HG02588 (cell line): Measurements from ENCODE around the gene KCNAB1.
"Not testable (repeated sequence)": the region's sequence is repeated elsewhere in the genome, so short reads cannot be mapped to it uniquely, and the experiment has no call there.

Experiments used
- ATAC-seq: cut with Tn5 transposase; IDR thresholded peaks from one replicate; pipeline ENCODE4 v1.9.1; 2021; ENCODE audit warnings: mild to moderate bottlenecking, moderate library complexity; ENCODE audit not compliant: unreplicated experiment

Gene KCNAB1

GRCh38 chr3:156554842-156555687, 434.7 kb downstream of the KCNAB1 start, which contains the start of gene SSR3:
Gene SSR3 (minus strand): TSS chr3:156555117. CDS start chr3:156555089, 28 bp downstream.
- peak; percentile 99 for ATAC-seq

DNA sequence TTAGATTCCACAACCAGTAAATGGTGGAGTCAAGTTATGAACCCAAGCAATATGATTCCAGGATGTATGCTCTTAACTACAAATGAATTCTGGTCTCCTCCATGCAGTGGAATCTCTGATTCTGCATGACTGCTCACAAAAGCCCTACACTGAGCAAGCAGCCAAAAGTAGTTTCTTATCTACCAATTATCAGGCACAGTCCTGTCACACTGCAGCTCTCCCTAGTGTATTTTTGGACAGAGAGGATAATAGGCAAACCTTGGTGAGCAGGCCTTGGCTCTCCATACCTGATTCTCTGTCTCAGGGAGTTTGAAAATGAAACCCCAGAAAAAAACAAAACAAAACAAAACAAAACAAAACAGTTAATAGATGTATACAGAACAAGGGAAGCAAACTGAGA, 438.0 kb downstream of the KCNAB1 start:
- no peak for ATAC-seq

GRCh38 chr3:156559321-156559720, 438.9 kb downstream of the KCNAB1 start:
- ATAC-seq: no peak

DNA sequence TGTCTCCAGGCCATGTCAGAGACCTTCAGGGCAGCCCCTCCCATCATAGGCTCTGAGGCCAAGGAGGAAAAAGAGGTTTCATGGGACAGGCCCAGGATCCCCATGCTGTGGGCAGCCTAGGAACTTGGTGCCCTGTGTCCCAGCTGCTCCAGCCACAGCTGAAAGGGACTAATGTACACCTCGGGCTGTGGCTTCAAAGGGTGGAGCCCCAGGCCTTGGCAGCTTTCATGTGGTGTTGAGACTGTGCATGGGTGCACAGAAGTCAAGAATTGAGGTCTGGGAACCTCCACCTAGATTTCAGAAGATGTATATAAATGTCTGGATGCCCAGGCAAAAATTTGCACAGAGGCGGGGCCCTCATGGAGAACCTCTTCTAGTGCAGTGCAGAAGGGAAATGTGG, 441.2 kb downstream of the KCNAB1 start:
- ATAC-seq: no peak

DNA sequence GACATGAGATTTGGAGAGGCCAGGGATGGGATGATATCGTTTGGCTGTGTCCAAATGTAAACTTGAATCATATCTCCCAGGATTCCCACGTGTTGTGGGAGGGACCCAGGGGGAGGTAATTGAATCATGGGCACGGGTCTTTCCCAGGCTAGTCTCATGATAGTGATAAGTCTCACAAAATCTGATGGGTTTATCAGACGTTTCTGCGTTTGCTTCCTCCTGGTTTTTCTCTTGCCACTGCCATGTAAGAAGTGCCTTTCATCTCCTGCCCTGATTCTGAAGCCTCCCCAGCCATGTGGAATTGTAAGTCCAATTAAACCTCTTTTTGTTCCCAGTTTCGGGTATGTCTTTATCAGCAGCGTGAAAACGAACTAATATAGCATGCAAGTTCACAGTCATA, 442.1 kb downstream of the KCNAB1 start:
- ATAC-seq: not testable (repeated sequence)

DNA sequence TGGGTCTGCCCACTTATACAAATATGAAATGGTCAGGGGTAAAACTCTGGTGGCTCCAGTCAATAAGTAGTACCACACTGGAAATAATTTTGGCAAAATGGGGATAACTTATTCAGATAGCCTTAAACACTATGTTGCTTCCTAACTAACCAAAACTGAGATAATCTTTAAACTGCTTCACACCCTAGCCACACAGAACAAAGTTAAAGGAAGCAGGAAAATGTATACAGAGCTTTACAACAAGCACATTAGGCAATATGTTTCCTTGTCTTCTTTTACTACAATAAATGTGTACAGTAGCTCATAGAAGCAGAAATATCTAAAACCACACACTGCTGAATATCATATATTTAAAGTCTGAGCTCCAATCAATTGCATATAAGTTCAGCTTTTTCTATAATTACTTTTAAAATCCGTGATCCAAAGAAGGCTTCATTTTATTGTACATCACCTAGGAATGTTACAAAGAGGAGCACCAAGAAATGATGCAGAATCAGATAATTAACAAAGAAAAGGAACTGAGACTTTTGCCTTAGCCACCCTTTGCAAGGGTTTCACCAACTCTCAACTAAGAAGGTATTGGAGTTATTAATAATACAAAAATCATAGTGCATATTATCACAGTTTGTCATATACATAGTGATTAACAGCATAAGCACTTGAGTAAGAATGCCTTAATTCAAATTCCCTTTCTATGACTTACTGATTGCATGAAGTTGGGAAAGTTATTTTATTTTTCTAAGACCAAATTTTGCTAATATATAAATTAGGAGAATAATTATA, 443.7 kb downstream of the KCNAB1 start:
- no peak for ATAC-seq

- ATAC-seq: not testable (repeated sequence)
Measured at GRCh38 chr3:156569016-156569415, 448.6 kb downstream of the KCNAB1 start.

DNA sequence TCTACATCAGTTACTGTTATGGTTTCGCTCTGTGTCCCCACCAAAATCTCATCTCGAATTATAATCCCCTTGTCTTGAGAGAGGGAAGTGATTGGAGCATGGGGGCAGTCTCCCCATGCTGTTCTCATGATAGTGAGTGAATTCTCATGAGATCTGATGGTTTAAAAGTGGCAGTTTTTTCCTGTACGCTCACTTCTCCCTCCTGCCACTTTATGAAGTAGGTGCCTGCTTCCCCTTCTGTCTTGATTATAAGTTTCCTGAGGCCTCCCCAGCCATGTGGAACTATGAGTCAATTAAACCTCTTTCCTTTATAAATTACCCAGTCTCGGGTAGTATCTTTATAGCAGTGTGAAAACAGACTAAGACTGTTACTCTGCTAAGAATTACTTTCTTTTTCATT, 449.5 kb downstream of the KCNAB1 start:
- not testable (repeated sequence) for ATAC-seq

DNA sequence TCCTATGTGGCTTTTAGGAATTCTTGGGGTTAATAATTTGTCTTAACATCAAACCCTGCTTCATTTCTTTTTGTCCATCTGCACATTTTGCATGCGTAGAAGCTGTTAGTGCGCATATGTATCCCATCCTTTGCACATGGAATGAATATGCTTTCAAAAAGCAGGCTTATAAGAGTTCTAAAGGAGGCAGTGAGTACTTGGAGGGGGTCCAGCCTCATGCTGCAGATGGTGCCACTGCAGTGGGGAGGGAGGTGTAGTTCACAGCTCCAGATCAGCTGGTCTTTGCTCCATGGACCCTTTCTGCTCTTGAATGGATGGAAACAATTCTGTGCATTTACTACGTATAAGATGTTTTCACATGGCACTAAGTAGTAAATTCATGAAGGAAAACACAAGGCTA, 455.3 kb downstream of the KCNAB1 start:
- ATAC-seq: no peak

GRCh38 chr3:156576051-156576450, 455.7 kb downstream of the KCNAB1 start:
- no peak for ATAC-seq

- ATAC-seq: no peak
Measured at GRCh38 chr3:156576651-156577348, 456.4 kb downstream of the KCNAB1 start.

GRCh38 chr3:156577736-156578135, 457.4 kb downstream of the KCNAB1 start:
- ATAC-seq: no peak

- ATAC-seq: no peak
Measured at GRCh38 chr3:156579427-156579851, 459.1 kb downstream of the KCNAB1 start.

DNA sequence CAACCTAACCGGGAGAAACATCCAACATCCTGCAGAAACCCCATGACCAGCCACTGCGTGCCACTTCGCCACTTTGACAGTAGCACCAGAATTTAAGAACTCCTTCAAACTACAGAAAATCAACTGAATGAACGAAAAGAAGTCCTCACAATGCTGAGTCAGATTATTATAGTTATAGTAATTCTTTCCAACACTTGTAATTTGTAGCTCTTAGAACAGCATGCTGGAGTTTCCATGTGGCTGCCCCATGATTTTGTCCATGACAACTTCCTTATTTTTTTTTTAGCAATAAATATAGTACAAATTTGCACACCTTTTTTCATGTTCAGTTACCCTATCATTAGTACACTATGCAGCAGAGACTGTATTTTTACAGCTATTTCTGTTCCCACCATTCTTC, 460.7 kb downstream of the KCNAB1 start:
- ATAC-seq: no peak

DNA sequence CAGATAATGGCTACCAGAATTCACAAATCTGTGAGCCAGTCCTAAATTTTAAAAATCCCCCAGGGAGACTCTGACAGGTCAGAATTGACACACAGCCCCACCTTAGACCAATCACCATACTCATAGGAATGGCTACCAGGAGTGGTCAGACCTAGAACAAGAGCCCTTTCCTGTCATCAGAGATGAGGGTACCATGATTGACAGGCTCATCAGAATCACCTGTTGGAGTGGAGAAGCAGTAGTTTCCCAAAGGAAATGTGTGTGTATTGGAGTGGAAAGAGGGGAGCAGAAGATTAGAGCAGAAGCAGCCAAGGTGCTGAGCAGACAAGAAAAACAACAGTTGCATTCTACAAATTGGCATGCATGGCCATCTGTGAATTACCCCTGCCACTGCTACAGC, 461.6 kb downstream of the KCNAB1 start:
- ATAC-seq: no peak

- ATAC-seq: no peak
Measured at GRCh38 chr3:156582532-156583183, 462.3 kb downstream of the KCNAB1 start.

GRCh38 chr3:156583469-156583868, 463.1 kb downstream of the KCNAB1 start:
- no peak for ATAC-seq

DNA sequence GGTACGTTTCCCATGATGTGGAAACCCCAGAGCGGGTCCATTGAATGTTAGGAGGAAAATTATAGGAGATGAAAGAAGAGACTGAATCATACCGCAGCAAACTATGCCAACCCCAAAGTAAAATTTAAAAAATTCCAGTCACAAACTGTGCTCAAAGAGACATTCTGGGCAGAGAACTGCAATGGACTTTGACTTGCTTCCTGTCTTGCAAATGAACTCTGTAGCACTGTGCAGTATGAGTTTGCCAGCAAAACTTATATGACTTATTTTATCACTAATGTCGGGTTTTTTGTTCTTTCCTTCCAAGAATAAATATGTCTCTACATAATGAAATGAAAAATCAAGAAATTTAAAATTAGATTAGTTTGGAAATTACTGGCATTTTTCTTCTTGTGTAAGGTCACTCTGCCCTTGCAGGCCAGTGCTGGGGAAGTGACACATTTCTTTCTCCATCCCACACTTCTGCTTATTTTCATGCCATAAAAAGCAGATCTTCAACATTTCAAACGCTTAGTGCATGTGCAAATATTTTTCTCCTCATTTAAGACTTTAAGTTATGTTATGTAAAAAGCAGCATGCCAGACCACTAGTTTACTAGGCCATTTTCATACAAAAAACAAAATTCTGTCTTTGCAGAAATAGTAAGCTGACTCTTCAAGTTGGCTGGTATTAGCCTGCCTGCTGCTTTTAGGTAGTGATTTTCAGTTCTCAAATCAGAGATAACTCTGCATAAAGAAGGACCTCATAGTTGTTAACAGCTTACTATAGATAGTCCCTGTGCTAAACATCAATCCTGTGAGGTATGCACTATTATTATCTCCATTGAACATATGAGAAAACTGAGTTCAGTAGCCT, 466.8 kb downstream of the KCNAB1 start:
- no peak for ATAC-seq

DNA sequence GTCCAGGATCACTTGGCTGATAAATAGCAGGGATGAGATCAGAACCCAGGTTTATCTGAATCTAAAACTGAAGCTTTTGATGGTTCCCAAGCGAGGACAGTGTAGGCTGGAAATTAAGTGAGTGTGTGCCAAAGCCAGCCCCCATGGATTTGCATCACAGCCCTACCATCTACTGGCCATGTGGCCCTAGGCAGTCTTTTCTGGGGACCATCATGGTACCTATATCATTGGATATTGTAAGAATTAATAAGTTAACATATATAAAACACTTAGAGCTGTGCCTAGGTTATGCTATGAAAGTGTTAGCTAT, 467.3 kb downstream of the KCNAB1 start:
- ATAC-seq: no peak
